Fibroblast of lung (primary cell): ENCODE results near the gene MRPS9.

Experiments used
- CTCF ChIP-seq, 2 donors: IDR thresholded peaks in 1 of 2; conservative IDR thresholded peaks in 1 of 2; 1 replicate in 1 of 2; 2 replicates in 1 of 2; pipeline ENCODE4 v1.5.1; 2011 to 2012; ENCODE audit warnings: low read length in 2 of 2, control low read depth in 1 of 2, inconsistent platforms in 1 of 2, low read depth in 1 of 2, mild to moderate bottlenecking in 1 of 2
- EZH2 ChIP-seq: IDR thresholded peaks from 2 replicates; pipeline ENCODE4 v1.5.1; 2012; ENCODE audit warnings: low read length, control low read depth, mild to moderate bottlenecking; ENCODE audit errors: missing control alignments

- TF ChIP-seq CTCF (conservative IDR thresholded peaks at IDR 0.05 in 1 of 2, IDR thresholded peaks at IDR 0.05 in 1 of 2; ENCODE audit: low read depth in 1 of 2, low read length in 2 of 2) (no peak), EZH2 (no peak)
These were observed 96.2 kb downstream of the MRPS9 start for GRCh38 chr2:105134081-105134480.
